ENCODE data around the gene SLC2A6. TPM values are rescaled to one million over a fixed set of nuclear protein-coding genes. Genes with fewer than 3 reads are reported as not detected.

SLC2A6 gene
- total and polyA plus RNA-seq, 2 experiments from 2014 or later: 2.4 to 8.6 TPM

DNA sequence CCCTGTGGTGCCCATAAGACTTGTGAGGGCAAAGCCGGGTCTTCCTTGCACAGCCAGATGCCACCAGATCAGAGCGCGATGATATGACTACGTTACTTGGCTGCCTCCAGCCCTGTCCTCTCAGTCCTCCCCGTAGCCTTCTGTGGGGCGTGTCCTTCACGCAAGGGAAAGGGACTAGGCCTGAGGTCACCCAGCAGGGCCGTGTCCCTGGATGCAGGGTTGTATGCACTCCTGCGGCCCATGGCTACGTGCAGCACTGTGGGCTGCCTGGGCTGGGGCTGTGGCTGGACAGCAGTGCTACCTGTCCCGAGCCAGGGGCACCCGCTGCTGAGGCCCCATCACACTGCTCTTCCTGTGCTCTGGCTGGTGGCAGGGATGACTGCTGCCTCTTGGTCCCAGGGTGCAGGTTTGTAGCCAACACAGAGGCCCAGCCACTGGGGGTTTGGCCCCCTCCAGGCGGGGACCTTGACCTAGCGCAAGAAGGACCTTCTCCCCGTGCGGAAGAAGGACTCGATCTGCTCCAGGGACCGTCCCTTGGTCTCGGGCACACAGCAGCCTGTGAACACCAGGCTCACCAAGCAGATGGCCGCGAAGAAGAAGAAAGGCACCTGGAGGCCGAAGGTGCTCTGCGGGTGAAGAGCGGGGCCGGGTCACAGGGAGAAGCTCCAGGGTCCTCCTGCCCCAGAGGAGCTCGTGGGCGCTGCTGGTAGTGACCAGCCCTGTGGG, 7.2 kb downstream of the SLC2A6 start:
- Histone ChIP-seq H3K36me3 (peaks cover 3% of the 10 kb centered on the region), H3K4me3 (no peak overlapping the region), H3K27ac (no peak overlapping the region), H3K27me3 (no peaks in the 10 kb centered on the region), H3K9me3 (ENCODE audit: low read depth) (no peaks in the 10 kb centered on the region), H3K4me1 (ENCODE audit: low read depth) (no peaks in the 10 kb centered on the region)
- no peak for TF ChIP-seq CTCF (IDR thresholded peaks at IDR 0.05; ENCODE audit: low read depth, low read length)
- no peak for DNase-seq (ENCODE audit: low read depth in 1 of 2, low spot score in 1 of 2)

GRCh38 chr9:133470988-133471387, 7.9 kb downstream of the SLC2A6 start:
- no peak for DNase-seq (ENCODE audit: low read depth in 1 of 2, low spot score in 1 of 2)
- Histone ChIP-seq H3K9me3 (ENCODE audit: low read depth) (no peaks in the 10 kb centered on the region), H3K4me1 (ENCODE audit: low read depth) (no peaks in the 10 kb centered on the region), H3K4me3 (no peak overlapping the region), H3K27me3 (no peaks in the 10 kb centered on the region), H3K36me3 (peaks cover 3% of the 10 kb centered on the region), H3K27ac (no peak overlapping the region)
- TF ChIP-seq CTCF (IDR thresholded peaks at IDR 0.05; ENCODE audit: low read depth, low read length): no peak

GRCh38 chr9:133470427-133470924, 8.4 kb downstream of the SLC2A6 start:
- no peak for TF ChIP-seq CTCF (IDR thresholded peaks at IDR 0.05; ENCODE audit: low read depth, low read length)
- Histone ChIP-seq H3K27me3 (no peaks in the 10 kb centered on the region), H3K4me3 (no peak overlapping the region), H3K27ac (no peak overlapping the region), H3K36me3 (peaks cover 3% of the 10 kb centered on the region), H3K4me1 (ENCODE audit: low read depth) (no peaks in the 10 kb centered on the region), H3K9me3 (ENCODE audit: low read depth) (no peaks in the 10 kb centered on the region)
- no peak for DNase-seq (ENCODE audit: low read depth in 1 of 2, low spot score in 1 of 2)

DNA sequence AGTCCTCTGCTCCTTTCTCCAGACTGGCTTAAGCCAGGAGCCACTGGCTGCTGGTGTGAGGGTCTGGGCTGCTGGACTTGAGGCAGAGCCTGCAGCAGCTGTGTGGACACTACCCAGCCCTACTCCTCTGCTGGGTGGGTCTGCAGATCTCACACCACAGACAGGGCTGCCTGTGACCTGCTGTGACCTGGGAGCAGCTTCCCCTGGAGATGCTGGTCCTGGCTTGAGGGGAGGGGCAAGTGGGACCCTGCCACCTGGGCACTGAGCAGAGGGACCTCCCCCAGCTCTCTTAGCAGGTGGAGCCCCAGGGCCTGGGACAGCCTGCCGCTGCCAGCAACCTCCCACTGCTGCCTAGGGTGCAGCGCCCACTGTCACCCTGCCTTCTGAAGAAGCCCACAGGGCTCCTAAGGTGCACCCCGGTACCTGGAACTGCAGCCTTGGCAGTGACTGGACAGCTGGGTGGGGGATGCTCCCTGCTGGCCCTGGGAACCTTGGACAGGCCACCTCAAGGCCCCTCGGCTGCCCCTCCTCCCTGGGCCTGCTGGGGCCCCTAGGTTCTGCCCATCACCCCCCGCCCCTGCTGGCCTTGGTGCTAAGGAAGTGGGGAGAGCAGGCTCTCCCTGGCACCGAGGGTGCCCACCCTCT, 10.0 kb downstream of the SLC2A6 start:
- H3K36me3 ChIP-seq: peaks cover 3% of the 10 kb centered on the region
- no peak overlapping the region for H3K27ac ChIP-seq
- no peak for TF ChIP-seq CTCF (IDR thresholded peaks at IDR 0.05; ENCODE audit: low read depth, low read length)
- H3K4me1 ChIP-seq (ENCODE audit: low read depth): no peaks in the 10 kb centered on the region
- H3K27me3 ChIP-seq: no peaks in the 10 kb centered on the region
- H3K4me3 ChIP-seq: no peak overlapping the region
- H3K9me3 ChIP-seq (ENCODE audit: low read depth): no peaks in the 10 kb centered on the region
- DNase-seq (ENCODE audit: low read depth in 1 of 2, low spot score in 1 of 2): no peak

DNA sequence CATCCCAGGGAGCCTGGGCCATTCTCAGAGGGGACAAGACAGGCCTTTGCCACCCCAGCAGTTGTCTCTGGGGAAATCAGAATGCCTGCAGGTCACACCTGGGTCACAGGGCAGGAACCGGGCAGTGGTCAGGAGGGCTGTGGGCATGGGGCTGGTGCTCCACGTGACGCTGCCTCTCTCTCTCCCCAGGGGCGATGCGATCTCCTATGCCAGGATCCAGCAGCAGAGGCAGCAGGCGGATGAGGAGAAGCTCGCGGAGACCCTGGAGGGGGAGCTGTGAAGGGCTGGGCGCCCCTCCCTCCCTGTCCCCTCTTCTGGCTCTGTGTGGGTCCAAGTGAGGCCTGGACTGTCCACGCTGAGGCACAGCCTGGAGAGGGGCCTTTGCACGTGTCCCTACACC, 10.5 kb downstream of the SLC2A6 start:
- TF ChIP-seq CTCF (IDR thresholded peaks at IDR 0.05; ENCODE audit: low read depth, low read length): no peak
- Histone ChIP-seq H3K4me3 (no peak overlapping the region), H3K27me3 (no peaks in the 10 kb centered on the region), H3K9me3 (ENCODE audit: low read depth) (no peaks in the 10 kb centered on the region), H3K27ac (no peak overlapping the region), H3K36me3 (peaks cover 3% of the 10 kb centered on the region), H3K4me1 (ENCODE audit: low read depth) (no peaks in the 10 kb centered on the region)
- DNase-seq (ENCODE audit: low read depth in 1 of 2, low spot score in 1 of 2): no peak
